ENCODE results near the gene SUPT4H1.

DNA sequence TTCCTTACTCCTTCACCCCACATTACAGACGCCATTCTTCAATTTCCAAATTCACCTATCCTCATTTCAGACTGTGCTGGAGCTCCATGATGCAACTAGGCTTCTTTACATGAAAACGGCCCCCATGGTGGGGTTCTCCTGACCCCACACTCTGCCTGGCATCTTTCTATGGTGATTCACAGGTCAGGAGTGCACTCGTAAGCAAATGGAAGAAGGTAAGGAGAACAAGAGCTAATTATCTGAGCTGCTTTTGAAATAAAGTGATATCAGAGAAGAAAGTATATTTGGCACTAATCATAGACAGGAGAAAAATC is 27.5 kb upstream of the SUPT4H1 start:
- TF ChIP-seq, protein P1, sequence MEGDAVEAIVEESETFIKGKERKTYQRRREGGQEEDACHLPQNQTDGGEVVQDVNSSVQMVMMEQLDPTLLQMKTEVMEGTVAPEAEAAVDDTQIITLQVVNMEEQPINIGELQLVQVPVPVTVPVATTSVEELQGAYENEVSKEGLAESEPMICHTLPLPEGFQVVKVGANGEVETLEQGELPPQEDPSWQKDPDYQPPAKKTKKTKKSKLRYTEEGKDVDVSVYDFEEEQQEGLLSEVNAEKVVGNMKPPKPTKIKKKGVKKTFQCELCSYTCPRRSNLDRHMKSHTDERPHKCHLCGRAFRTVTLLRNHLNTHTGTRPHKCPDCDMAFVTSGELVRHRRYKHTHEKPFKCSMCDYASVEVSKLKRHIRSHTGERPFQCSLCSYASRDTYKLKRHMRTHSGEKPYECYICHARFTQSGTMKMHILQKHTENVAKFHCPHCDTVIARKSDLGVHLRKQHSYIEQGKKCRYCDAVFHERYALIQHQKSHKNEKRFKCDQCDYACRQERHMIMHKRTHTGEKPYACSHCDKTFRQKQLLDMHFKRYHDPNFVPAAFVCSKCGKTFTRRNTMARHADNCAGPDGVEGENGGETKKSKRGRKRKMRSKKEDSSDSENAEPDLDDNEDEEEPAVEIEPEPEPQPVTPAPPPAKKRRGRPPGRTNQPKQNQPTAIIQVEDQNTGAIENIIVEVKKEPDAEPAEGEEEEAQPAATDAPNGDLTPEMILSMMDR (IDR thresholded peaks at IDR 0.05; ENCODE audit: borderline replicate concordance, extremely low read depth, low read length, poor library complexity, severe bottlenecking), result no peak
- TF ChIP-seq EZH2 (IDR thresholded peaks at IDR 0.05; ENCODE audit: borderline replicate concordance, low read depth, low read length, severe bottlenecking), result no peak
